Endothelial cell of umbilical vein (primary cell): ENCODE measurements around the gene CALD1. TPM values are rescaled to one million over a fixed set of nuclear protein-coding genes. Genes with fewer than 3 reads are reported as not detected.

ENCODE experiments used
- BruUV-seq: library from RNA; stranded (reverse); fragments of 400-500 nt; replicated peaks from 2 replicates; lab custom pipeline; 2021; lab: Mats Ljungman, UMichigan
- CTCF ChIA-PET: fragments of 300-600, 350-600 bp; sonication (Branson Sonifier 250); formaldehyde crosslinking; loops from one replicate; lab custom pipeline; 2021; ENCODE audit warnings: antibody characterized with exemption, inconsistent platforms; lab: Charles Lee
- POLR2A ChIA-PET: fragments of 300-600, 350-600 bp; sonication (Branson Sonifier 250); formaldehyde crosslinking; loops from one replicate; lab custom pipeline; 2021; ENCODE audit warnings: antibody characterized with exemption, inconsistent platforms; lab: Charles Lee
- DNase-seq: peaks from one replicate; pipeline ENCODE4 v3.0.0-alpha.2; 2011; ENCODE audit warnings: low read depth, low spot score
- FAIRE-seq: peaks from 2 replicates; lab custom pipeline; 2011; peaks lifted over from hg19 to GRCh38; lab: Jason Lieb, UNC
- H2AFZ ChIP-seq: 2 replicates; pipeline ENCODE4 v1.6.0; 2012; ENCODE audit warnings: low read depth, low read length, control low read depth, inconsistent platforms
- H3K27ac ChIP-seq: 2 replicates; pipeline ENCODE4 v1.5.1; 2011; ENCODE audit warnings: low read depth, mild to moderate bottlenecking, control low read depth, low read length, moderate library complexity; ENCODE audit not compliant: insufficient read depth
- H3K27me3 ChIP-seq, 2 experiments: 2 replicates each; pipeline versions ENCODE4 v1.6.0 to v1.6.1; 2011; ENCODE audit warnings: low read length in 2 of 2, mixed read lengths in 1 of 2; ENCODE audit not compliant: control insufficient read depth in 2 of 2, insufficient read depth in 2 of 2
- H3K36me3 ChIP-seq, 2 experiments: 2 replicates in 1 of 2; 3 replicates in 1 of 2; pipeline ENCODE4 v1.5.1; 2011; ENCODE audit warnings: low read length in 2 of 2, mild to moderate bottlenecking in 1 of 2, moderate library complexity in 1 of 2; ENCODE audit not compliant: control insufficient read depth in 2 of 2, insufficient read depth in 2 of 2; ENCODE audit errors: extremely low read depth in 1 of 2
- H3K4me1 ChIP-seq: 3 replicates; pipeline ENCODE4 v1.5.1; 2011; ENCODE audit warnings: mild to moderate bottlenecking, low read length; ENCODE audit not compliant: control insufficient read depth, insufficient read depth; ENCODE audit errors: extremely low read depth
- H3K4me2 ChIP-seq: 2 replicates; pipeline ENCODE4 v1.6.1; 2011; ENCODE audit warnings: low read length, control low read depth, mixed read lengths; ENCODE audit not compliant: insufficient read depth
- H3K4me3 ChIP-seq, 3 experiments: fragments of 200-600 bp in 1 of 3; sonication (generic), shearing (Covaris generic) in 1 of 3; replicated peaks in 1 of 3; 2 replicates each; pipeline ENCODE4 v1.5.1; 2011 to 2016; ENCODE audit warnings: control low read depth in 3 of 3, low read length in 3 of 3, mild to moderate bottlenecking in 2 of 3, inconsistent platforms in 1 of 3, low read depth in 1 of 3, moderate library complexity in 1 of 3; ENCODE audit not compliant: insufficient read depth in 1 of 3
- H3K79me2 ChIP-seq: 2 replicates; pipeline ENCODE4 v1.6.0; 2012; ENCODE audit warnings: low read length, inconsistent platforms; ENCODE audit not compliant: control insufficient read depth, insufficient read depth
- H3K9ac ChIP-seq: replicated peaks from 2 replicates; pipeline ENCODE3; 2011; ENCODE audit warnings: low read length, control low read depth; ENCODE audit not compliant: insufficient read depth; ENCODE audit errors: extremely low read depth
- H3K9me1 ChIP-seq: replicated peaks from 3 replicates; pipeline ENCODE4 v1.6.0; 2011; ENCODE audit warnings: mild to moderate bottlenecking, low read length; ENCODE audit not compliant: control insufficient read depth, insufficient read depth; ENCODE audit errors: extremely low read depth
- H3K9me3 ChIP-seq: replicated peaks from 2 replicates; pipeline ENCODE4 v1.5.1; 2012; ENCODE audit warnings: low read length, inconsistent platforms; ENCODE audit not compliant: control insufficient read depth, insufficient read depth
- H4K20me1 ChIP-seq: replicated peaks from 2 replicates; pipeline ENCODE3; 2011; ENCODE audit warnings: mild to moderate bottlenecking, low read length; ENCODE audit not compliant: control insufficient read depth, insufficient read depth; ENCODE audit errors: extremely low read depth
- EZH2 ChIP-seq: IDR thresholded peaks from 2 replicates; pipeline ENCODE4 v1.6.1; 2012; ENCODE audit warnings: borderline replicate concordance, low read depth, mild to moderate bottlenecking, moderate library complexity, low read length, inconsistent platforms; ENCODE audit not compliant: severe bottlenecking
- FOS ChIP-seq: IDR thresholded peaks from 2 replicates; pipeline ENCODE4 v1.6.1; 2011; ENCODE audit warnings: mild to moderate bottlenecking, low read length, moderate library complexity, borderline replicate concordance; ENCODE audit not compliant: insufficient read depth
- GATA2 ChIP-seq: IDR thresholded peaks from 2 replicates; pipeline ENCODE4 v1.7.0; 2011; ENCODE audit warnings: low read depth, mild to moderate bottlenecking, moderate library complexity, mixed read lengths, low read length; ENCODE audit not compliant: insufficient read length, insufficient read depth
- JUN ChIP-seq: IDR thresholded peaks from 2 replicates; pipeline ENCODE4 v1.6.1; 2011; ENCODE audit warnings: borderline replicate concordance, low read depth; ENCODE audit not compliant: insufficient read length, insufficient read depth
- MYC ChIP-seq: IDR thresholded peaks from one replicate; pipeline ENCODE4 v1.6.1; 2011; ENCODE audit warnings: mild to moderate bottlenecking, low read depth, low read length
- POLR2A ChIP-seq: IDR thresholded peaks from 2 replicates; pipeline ENCODE4 v1.6.1; 2012; ENCODE audit warnings: low read depth, mild to moderate bottlenecking, control low read depth, low read length
- POLR2AphosphoS5 ChIP-seq: IDR thresholded peaks from 2 replicates; pipeline ENCODE4 v1.6.1; 2012; ENCODE audit warnings: low read depth, mild to moderate bottlenecking, control low read depth, low read length, moderate library complexity; ENCODE audit not compliant: insufficient read depth
- dilution Hi-C: fragments of 300-500 bp; cut with MboI; formaldehyde crosslinking; loops from one replicate; pipeline ENCODE4 v1.15.0; 2019; ENCODE audit warnings: low sequenced_read_pairs; ENCODE audit not compliant: extremely low pct_ligation_motif_present
- intact Hi-C: fragments of 100-400 bp; cut with micrococcal nuclease; formaldehyde crosslinking; loops from one replicate; pipeline ENCODE4 v1.10.0; 2022
- polyA plus RNA-seq, 4 experiments: library from polyadenylated mRNA; depleted of rRNA in 3 of 4; stranded (reverse) in 3 of 4; unstranded in 1 of 4; fragments of >200 nt; gene quantifications; 2 replicates each; pipeline versions ENCODE4 v1.2.1 to v1.2.3, GENCODE V29; 2011 to 2012; ENCODE audit warnings: missing spikeins in 1 of 4
- total RNA-seq: library from RNA; stranded (reverse); gene quantifications from 2 replicates; pipeline ENCODE4 v1.2.3, GENCODE V29; 2021
- TF ChIP-seq, protein P1 (sequence below), 2 donors: IDR thresholded peaks; 1 replicate in 1 of 2; 2 replicates in 1 of 2; pipeline ENCODE4 v1.5.1; 2011; ENCODE audit warnings: low read length in 2 of 2, mild to moderate bottlenecking in 2 of 2, moderate library complexity in 2 of 2, control low read depth in 1 of 2, inconsistent platforms in 1 of 2, low read depth in 1 of 2; ENCODE audit not compliant: insufficient read depth in 1 of 2; ENCODE audit errors: extremely low read depth in 1 of 2
- TF ChIP-seq, protein P2 (sequence below): IDR thresholded peaks from 2 replicates; pipeline ENCODE4 v1.6.1; 2011; ENCODE audit not compliant: insufficient read depth, insufficient read length

The CALD1 gene
- total and polyA plus RNA-seq, 2 donors (not counting 3 experiments of a cell fraction or from before 2014, with no cell fraction given): 136 to 307 TPM

DNA sequence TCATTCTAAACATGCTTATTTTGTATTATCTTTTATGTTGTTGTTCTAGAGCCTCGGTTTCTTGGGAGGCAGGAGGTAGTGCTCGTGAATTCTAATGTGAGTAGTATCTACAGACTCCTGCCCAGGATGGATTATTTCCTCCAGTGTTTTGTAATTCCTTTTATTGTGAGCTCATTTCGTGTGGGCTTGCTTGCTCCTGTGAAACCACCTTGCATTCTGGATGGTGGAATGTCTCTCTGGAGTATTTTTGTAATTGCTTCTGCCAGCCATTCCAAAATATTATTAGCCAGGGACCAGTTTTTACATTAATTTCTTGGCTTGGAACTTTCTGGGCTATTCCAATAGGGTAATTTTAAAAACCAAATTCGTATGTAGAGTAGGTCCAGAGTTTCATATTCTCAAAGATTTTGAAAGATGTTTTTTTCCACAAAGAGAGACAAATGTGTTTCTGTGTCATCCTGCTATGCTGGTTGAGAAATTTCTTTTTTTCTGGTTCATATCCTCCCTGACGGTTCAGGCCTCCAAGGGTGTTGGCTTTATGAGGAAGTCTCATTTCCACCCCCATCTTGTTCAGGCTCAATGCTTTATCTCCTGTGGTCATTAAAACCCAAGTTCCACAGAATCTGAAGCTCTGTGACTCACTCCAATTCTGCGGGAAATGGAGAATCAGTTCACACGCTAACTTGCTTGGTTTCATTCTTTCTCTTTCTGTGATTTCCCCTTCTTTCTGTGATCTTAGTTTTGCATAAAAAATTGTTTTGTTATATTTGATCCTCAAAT is 41.7 kb upstream of the CALD1 start:
- no peak overlapping the region for H3K4me3 ChIP-seq
- BruUV-seq: no TSS peak
- TF ChIP-seq FOS: peak; percentile 46
- TF ChIP-seq, protein P1, sequence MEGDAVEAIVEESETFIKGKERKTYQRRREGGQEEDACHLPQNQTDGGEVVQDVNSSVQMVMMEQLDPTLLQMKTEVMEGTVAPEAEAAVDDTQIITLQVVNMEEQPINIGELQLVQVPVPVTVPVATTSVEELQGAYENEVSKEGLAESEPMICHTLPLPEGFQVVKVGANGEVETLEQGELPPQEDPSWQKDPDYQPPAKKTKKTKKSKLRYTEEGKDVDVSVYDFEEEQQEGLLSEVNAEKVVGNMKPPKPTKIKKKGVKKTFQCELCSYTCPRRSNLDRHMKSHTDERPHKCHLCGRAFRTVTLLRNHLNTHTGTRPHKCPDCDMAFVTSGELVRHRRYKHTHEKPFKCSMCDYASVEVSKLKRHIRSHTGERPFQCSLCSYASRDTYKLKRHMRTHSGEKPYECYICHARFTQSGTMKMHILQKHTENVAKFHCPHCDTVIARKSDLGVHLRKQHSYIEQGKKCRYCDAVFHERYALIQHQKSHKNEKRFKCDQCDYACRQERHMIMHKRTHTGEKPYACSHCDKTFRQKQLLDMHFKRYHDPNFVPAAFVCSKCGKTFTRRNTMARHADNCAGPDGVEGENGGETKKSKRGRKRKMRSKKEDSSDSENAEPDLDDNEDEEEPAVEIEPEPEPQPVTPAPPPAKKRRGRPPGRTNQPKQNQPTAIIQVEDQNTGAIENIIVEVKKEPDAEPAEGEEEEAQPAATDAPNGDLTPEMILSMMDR (IDR thresholded peaks at IDR 0.05; ENCODE audit: extremely low read depth in 1 of 2, insufficient read depth in 1 of 2, low read depth in 1 of 2, low read length in 2 of 2): no peak
- peaks cover 0 to 1% of the 10 kb centered on the region in 2 experiments for H3K27me3 ChIP-seq
- intact Hi-C loops (no loop called here), dilution Hi-C loops (no loop called here)
- no peaks in the 10 kb centered on the region for H3K36me3 ChIP-seq
- FAIRE-seq (no peak), DNase-seq (peak; percentile 34)
- H3K4me1 ChIP-seq: peaks cover 9% of the 10 kb centered on the region
- CTCF ChIA-PET: interaction anchor here (1.1 to 1.8 kb wide), 4 partner anchors 10 to 92 kb away, joined by 3 to 5 read pairs (median 4); no protein-coding TSS in a partner anchor
- no peaks in the 10 kb centered on the region for H3K79me2 ChIP-seq
- H4K20me1 ChIP-seq: no peaks in the 10 kb centered on the region
- no peaks in the 10 kb centered on the region for H3K9me3 ChIP-seq
- no peak overlapping the region for H3K9ac ChIP-seq
- POLR2A ChIA-PET: no interaction called here
- no peak overlapping the region for H3K4me2 ChIP-seq
- no peaks in the 10 kb centered on the region for H3K9me1 ChIP-seq
- H2AFZ ChIP-seq: peak overlapping the region; percentile 49
- no peak overlapping the region for H3K27ac ChIP-seq

DNA sequence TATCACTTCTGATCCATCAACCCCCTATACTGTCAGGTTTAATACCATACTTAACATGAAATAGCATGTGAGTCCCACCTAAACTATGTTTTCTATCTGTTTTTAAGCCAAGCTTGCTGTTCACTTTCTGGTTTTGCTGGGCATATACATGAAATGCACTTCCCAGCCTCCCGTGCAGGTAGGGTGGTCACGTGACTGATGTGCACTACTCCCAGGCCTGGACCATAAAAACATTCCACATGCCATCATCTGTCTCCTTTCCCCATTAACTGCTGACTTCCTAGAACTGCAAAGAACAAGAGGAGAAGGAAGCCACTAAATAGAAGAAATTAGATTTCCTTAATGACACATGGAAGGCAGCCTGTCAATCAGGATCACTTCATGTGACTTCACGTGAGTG is 40.1 kb upstream of the CALD1 start:
- no peak overlapping the region for H3K27ac ChIP-seq
- H3K36me3 ChIP-seq: no peaks in the 10 kb centered on the region
- no peak overlapping the region for H2AFZ ChIP-seq
- H4K20me1 ChIP-seq: no peaks in the 10 kb centered on the region
- TF ChIP-seq EZH2 (no peak), FOS (no peak), MYC (no peak), POLR2A (no peak), JUN (no peak), POLR2AphosphoS5 (no peak), GATA2 (no peak)
- TF ChIP-seq, protein P1 (IDR thresholded peaks at IDR 0.05; ENCODE audit: extremely low read depth in 1 of 2, insufficient read depth in 1 of 2, low read depth in 1 of 2, low read length in 2 of 2): no peak
- TF ChIP-seq, protein P2, sequence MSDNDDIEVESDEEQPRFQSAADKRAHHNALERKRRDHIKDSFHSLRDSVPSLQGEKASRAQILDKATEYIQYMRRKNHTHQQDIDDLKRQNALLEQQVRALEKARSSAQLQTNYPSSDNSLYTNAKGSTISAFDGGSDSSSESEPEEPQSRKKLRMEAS: no peak
- H3K4me3 ChIP-seq: no peak overlapping the region
- no peaks in the 10 kb centered on the region for H3K79me2 ChIP-seq
- H3K9me3 ChIP-seq: no peaks in the 10 kb centered on the region
- no peak overlapping the region for H3K4me2 ChIP-seq
- ChIA-PET POLR2A (no interaction called here), CTCF (interaction anchor here (1.1 to 1.5 kb wide), 2 partner anchors 10 to 15 kb away, joined by 4 to 5 read pairs; no protein-coding TSS in a partner anchor)
- peaks cover 0 to 1% of the 10 kb centered on the region in 2 experiments for H3K27me3 ChIP-seq
- H3K9me1 ChIP-seq: no peaks in the 10 kb centered on the region
- dilution Hi-C loops (no loop called here), intact Hi-C loops (no loop called here)
- H3K9ac ChIP-seq: no peak overlapping the region
- BruUV-seq: no TSS peak
- peaks cover 9% of the 10 kb centered on the region for H3K4me1 ChIP-seq
- no peak for FAIRE-seq
- DNase-seq: no peak
